ENCODE data around the gene LCE4A. TPM values are rescaled to one million over a fixed set of nuclear protein-coding genes. Genes with fewer than 3 reads are reported as not detected.
"Not testable (repeated sequence)": the region's sequence is repeated elsewhere in the genome, so short reads cannot be mapped to it uniquely, and the experiment has no call there.

Gene LCE4A
- total RNA-seq, result not detected

- WGBS, 2 donors, result 62 to 79% methylated on average over 1 to 2 of the region's 2 CpGs
- no peak within 1 kb of the TSS for H3K4me3 ChIP-seq
- peaks cover 0 to 4% (median 1%) of the 10 kb centered on the region in 4 donors for H3K9me3 ChIP-seq
- H3K27ac ChIP-seq, result no peak within 1 kb of the TSS
- DNase-seq (no peak), ATAC-seq (ENCODE audit: low FRiP score in 2 of 2) (no peak)
- no peaks in the 10 kb centered on the region for H3K36me3 ChIP-seq
- TF ChIP-seq POLR2AphosphoS5 (IDR thresholded peaks at IDR 0.05) (no peak), POLR2A (IDR thresholded peaks at IDR 0.05) (no peak), CTCF (IDR thresholded peaks at IDR 0.05) (no peak), EP300 (IDR thresholded peaks at IDR 0.05) (no peak)
- H3K4me1 ChIP-seq, result no peaks in the 10 kb centered on the region
- no peaks in the 10 kb centered on the region for H3K27me3 ChIP-seq
Observed at GRCh38 chr1:152707860-152708259, at the start of gene LCE4A. TSS of gene LCE4A (plus strand) at chr1:152708160. CDS start at chr1:152709076, 916 bp downstream.

GRCh38 chr1:152658649-152659048 lies 49.3 kb upstream of the LCE4A start:
- ATAC-seq (ENCODE audit: low FRiP score in 2 of 2), result no peak
- no peak for DNase-seq
- Histone ChIP-seq H3K4me3 (no peak overlapping the region), H3K4me1 (no peaks in the 10 kb centered on the region), H3K36me3 (no peaks in the 10 kb centered on the region), H3K27ac (no peak overlapping the region), H3K27me3 (no peaks in the 10 kb centered on the region), H3K9me3 (no peaks in the 10 kb centered on the region)
- WGBS, 2 donors, result 83 to 89% methylated on average over 3 of the region's 3 CpGs
- no peak for TF ChIP-seq POLR2A (IDR thresholded peaks at IDR 0.05)
- TF ChIP-seq EP300 (IDR thresholded peaks at IDR 0.05), result no peak
- TF ChIP-seq POLR2AphosphoS5 (IDR thresholded peaks at IDR 0.05), result no peak
- TF ChIP-seq CTCF (IDR thresholded peaks at IDR 0.05), result no peak

GRCh38 chr1:152663098-152663497 lies 44.9 kb upstream of the LCE4A start, which contains the start of gene LCE2D:
TSS of gene LCE2D (plus strand) at chr1:152663380. CDS start at chr1:152664106, 726 bp downstream.
- ATAC-seq (ENCODE audit: low FRiP score in 2 of 2), result no peak

GRCh38 chr1:152666171-152666570 lies 41.8 kb upstream of the LCE4A start:
- not testable (repeated sequence) for H3K9me3 ChIP-seq; H3K36me3 ChIP-seq; H3K4me3 ChIP-seq; DNase-seq; H3K27ac ChIP-seq; ATAC-seq (ENCODE audit: low FRiP score in 2 of 2); H3K4me1 ChIP-seq; H3K27me3 ChIP-seq
- WGBS, 2 donors, result 88 to 91% methylated on average over 1 of the region's 1 CpG

More at GRCh38 chr1:152663098-152663497, 44.9 kb upstream of the LCE4A start, which contains the start of gene LCE2D:
- no peaks in the 10 kb centered on the region for H3K27me3 ChIP-seq
- H3K36me3 ChIP-seq, result no peaks in the 10 kb centered on the region
- no peak within 1 kb of the TSS for H3K4me3 ChIP-seq
- H3K27ac ChIP-seq, result no peak within 1 kb of the TSS
- 61 to 85% methylated on average over 3 of the region's 3 CpGs for WGBS, 2 donors
- no peaks in the 10 kb centered on the region for H3K4me1 ChIP-seq
- TF ChIP-seq CTCF (IDR thresholded peaks at IDR 0.05), result no peak
- TF ChIP-seq POLR2AphosphoS5 (IDR thresholded peaks at IDR 0.05), result no peak
- no peak for TF ChIP-seq EP300 (IDR thresholded peaks at IDR 0.05)
- TF ChIP-seq POLR2A (IDR thresholded peaks at IDR 0.05), result no peak
- H3K9me3 ChIP-seq, result no peaks in the 10 kb centered on the region
- DNase-seq, result no peak

GRCh38 chr1:152667648-152668047 lies 40.3 kb upstream of the LCE4A start:
- no peak for TF ChIP-seq CTCF (IDR thresholded peaks at IDR 0.05)
- TF ChIP-seq EP300 (IDR thresholded peaks at IDR 0.05), result no peak
- TF ChIP-seq POLR2A (IDR thresholded peaks at IDR 0.05), result no peak
- TF ChIP-seq POLR2AphosphoS5 (IDR thresholded peaks at IDR 0.05), result no peak
- H3K36me3 ChIP-seq, result no peaks in the 10 kb centered on the region
- no peak overlapping the region for H3K4me3 ChIP-seq
- no peaks in the 10 kb centered on the region for H3K27me3 ChIP-seq
- DNase-seq (no peak), ATAC-seq (ENCODE audit: low FRiP score in 2 of 2) (no peak)
- no peak overlapping the region for H3K27ac ChIP-seq
- 93% methylated on average over 2 to 5 of the region's 5 CpGs for WGBS, 2 donors
- no peaks in the 10 kb centered on the region for H3K4me1 ChIP-seq
- H3K9me3 ChIP-seq, result no peaks in the 10 kb centered on the region

All from upper lobe of left lung (tissue), 6 donors.